ENCODE results near the gene MEA1.
"Not testable (repeated sequence)": the region's sequence is repeated elsewhere in the genome, so short reads cannot be mapped to it uniquely, and the experiment has no call there.

MEA1 gene
- total RNA-seq = 12.7 to 18.4 (median 15.5) reads per million in 4 donors

DNA sequence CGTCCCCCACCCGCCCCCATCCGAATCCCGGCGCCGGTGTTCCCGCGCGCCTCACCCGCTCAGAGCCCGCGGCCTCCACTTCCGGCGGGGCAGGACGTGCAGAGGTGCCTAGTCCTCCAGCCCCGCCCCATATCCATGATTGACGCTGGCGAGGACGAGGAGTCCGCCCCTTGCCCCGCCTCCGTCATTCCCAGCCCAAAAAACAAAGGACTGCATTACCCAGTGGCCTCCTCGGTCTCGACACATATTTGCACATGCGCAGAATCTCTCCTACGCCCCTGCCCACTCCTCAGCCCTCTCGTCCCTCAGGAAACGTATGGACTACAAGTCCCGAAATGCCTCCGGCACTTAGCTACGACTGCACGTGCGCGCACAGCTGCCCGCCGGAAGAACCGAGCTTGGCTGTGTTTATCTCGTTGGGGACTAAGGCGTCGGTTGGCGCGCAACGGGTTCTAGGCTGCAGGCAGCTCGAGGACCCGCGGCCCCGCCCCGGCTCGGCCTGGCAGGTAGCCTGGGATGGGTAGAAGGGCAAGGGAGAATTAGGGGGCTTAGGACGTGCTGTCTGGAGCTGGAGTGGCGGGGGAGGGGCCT lies at the start of gene MEA1, which contains the start of gene KLHDC3:
MEA1 (minus strand) TSS at position 104 of the 591 bp plus-strand sequence. CDS start 133 bp downstream, outside the sequence.
KLHDC3 (plus strand) TSS at position 407 of the 591 bp plus-strand sequence. CDS start 2,944 bp downstream, outside the sequence.
- peak; percentile 97 to 100 (median 99) for DNase-seq

DNA sequence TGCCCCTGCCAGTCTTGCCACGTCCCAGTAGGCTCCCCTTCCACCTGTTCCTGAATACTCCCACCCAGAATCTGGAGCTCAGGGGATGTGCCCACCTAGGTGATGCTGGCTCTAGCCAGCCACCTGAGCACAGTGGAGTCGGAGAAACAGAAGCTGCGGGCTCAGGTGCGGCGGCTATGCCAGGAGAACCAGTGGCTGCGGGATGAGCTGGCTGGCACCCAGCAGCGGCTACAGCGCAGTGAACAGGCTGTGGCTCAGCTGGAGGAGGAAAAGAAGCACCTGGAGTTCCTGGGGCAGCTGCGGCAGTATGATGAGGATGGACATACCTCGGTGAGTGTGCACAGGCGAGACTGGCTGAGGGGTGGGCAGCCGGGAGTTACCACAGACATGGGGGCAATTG lies 49.1 kb upstream of the MEA1 start:
- no peak for DNase-seq

DNA sequence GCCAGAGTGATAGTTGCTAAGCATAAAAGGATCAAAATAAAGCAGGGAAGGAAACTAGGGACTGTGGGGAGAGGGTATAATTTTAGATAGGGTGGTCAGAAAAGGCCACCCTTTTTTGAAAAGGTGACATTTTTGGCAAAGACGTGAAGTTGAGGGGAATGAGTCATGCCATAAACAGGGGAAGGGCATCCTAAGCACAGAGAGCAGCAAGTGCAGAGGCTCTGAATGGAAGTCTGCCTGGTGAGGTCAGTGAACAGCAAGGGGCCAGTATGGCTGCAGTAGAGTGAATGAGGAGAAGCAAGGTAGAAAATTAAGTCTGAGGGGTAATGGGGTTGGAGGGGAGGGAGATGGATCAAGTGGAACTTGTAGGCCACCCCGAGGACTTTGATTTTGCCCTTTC lies 48.1 kb upstream of the MEA1 start:
- DNase-seq = no peak

DNA sequence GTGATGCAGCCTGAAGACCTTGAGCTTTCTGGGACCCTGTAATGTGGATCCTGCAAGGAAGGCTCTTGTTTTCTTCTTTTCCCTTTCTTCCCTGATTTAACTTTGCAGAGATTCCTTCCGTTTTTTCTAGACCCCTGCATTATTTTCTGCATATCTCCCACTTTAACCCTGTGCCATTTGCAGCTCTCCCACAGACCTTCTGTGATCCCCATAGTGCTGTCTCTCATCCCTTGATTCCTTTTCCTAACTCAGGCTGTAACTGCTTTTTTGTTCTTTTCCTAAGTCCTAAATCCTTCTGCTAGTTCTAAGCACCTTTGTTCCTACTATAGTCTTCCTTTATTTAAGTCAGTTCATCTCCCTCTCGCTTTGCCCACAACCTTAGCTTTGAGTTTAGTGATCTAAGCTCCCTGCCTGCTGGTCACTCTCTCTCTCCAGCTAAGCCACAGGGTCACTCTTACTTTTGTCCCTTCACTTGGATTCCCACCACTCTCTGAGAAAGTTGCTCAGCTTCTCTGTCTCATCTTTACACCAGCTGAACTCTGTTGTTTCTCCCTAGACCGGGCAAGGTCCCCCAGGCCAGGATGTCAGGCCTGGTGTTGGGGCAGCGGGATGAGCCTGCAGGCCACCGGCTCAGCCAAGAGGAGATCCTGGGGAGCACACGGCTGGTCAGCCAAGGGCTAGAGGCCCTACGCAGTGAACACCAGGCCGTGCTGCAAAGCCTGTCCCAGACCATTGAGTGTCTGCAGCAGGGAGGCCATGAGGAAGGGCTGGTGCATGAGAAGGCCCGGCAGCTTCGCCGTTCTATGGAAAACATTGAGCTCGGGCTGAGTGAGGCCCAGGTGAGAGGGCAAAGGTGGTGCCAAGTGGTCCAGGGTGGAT lies 47.2 kb upstream of the MEA1 start:
- no peak for DNase-seq

DNA sequence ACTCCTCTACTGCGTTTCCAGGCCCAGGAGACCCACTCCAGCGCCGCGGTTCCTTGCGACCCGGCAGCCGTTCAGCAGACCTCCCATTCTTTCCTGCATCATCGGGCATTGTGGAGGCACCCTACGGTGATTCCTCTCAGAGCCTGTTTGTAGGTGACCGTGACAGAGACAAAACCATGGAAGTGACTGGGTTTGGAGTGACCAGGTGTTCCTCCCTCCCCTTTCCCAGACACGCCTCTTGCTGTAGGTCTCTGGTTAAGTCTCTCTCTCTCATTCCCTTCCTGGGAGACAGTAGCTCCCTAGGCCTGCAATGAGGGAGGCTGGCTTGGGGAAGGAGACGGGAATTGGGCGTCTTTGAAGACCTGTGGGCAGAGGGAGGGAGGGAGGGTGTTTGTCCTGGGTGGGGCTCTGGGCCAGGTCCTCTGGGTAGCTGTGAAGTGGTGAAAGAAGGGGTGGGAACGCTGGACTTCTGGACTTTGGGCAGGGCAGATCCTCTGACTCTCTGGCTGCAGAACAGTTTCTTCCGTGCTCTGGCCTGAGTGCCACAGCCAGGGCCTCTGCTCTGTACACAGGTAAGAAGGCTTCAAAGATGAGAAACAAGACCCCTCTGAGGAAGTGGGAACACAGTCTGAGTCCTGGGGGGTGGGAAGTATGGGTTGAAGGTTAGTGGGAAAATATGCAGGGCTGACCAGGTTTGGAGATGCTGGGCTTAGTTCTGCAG lies 46.4 kb upstream of the MEA1 start:
- no peak for DNase-seq

DNA sequence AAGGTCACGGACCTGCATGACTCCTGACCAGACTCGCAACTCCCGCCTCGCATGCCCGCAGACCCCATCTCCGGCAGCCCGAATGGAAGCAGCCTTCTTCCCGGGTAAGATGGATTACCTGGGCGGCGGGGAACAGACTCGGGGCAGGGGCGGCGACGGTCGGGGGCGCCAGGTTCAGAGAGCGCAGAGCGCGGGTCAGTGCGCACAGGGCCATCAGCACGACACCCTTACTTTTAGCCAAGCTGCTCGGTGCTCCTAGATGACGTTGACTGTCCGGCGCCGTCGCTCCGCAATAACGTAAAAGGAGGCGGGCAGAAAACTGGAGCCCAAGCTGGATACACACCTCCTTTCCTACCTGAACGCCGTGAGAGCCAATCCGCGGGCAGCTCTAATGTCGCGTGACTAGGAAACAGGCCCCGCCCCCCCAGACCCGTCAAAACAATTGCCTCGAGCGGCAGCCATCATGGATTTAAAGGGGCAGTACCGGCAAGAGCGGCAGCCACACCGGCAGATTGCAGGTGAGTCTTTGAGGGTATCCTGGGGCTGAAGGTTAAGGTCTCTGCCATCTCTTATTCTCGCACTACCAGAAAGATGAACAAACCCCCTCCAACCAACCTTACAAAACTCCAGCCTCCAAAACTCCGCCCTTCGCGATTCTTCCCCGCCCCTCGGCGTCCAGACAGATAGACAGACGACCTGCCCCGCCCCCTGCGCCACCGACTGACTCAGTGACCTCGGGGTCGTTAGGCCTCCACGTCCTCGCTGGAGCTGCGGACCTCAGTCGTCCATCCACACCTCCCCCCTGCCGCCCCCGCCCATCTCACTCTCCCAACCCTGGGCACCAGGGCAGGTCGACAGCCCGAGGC lies 45.7 kb upstream of the MEA1 start, which contains the start of the genes KLC4 and MRPL2:
KLC4 (plus strand) TSS at position 464 of the 866 bp plus-strand sequence. CDS start 1,705 bp downstream, outside the sequence.
MRPL2 (minus strand) TSS at position 267 of the 866 bp plus-strand sequence; CDS start at position 214, 53 bp downstream.
- DNase-seq = peak; percentile 94 to 99 (median 96)

DNA sequence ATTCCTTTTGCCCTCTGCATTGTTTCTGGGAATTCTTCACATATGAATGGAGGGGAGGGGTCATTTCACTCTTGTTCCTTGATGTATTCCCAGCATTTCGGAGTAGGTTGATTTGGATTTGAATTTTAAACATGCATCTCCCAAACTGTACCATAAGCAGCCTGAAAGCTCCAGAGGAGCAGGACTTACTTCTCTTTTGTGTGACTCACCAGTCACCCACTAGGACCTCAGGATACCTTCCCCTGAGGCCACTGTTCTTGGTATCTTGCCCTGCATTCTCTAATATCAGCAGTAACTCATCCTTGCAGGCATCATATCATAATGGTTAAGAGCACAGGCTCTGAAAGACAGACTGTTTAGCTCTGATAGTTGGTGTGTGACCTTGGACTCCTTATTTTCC lies 44.8 kb upstream of the MEA1 start:
- no peak for DNase-seq

DNA sequence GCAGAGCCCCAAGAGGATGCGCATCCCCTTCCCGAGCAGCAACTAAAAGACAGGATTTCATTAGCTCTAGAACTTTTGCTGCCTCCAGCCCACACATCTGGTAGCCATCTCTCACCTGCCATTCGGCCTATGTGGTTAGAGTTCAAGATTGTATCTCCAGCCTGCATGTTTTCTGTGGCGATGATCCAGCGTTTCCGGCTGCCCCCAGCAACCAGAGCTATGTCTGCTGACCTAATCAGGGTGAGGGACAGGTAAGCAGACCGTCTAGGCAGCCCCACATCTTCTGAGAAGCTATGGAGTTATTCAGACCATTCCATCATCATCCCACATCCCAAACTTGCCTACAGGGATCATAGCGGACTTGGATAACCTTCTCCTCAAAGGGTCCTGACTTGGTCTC lies 42.2 kb upstream of the MEA1 start:
- no peak for DNase-seq

DNA sequence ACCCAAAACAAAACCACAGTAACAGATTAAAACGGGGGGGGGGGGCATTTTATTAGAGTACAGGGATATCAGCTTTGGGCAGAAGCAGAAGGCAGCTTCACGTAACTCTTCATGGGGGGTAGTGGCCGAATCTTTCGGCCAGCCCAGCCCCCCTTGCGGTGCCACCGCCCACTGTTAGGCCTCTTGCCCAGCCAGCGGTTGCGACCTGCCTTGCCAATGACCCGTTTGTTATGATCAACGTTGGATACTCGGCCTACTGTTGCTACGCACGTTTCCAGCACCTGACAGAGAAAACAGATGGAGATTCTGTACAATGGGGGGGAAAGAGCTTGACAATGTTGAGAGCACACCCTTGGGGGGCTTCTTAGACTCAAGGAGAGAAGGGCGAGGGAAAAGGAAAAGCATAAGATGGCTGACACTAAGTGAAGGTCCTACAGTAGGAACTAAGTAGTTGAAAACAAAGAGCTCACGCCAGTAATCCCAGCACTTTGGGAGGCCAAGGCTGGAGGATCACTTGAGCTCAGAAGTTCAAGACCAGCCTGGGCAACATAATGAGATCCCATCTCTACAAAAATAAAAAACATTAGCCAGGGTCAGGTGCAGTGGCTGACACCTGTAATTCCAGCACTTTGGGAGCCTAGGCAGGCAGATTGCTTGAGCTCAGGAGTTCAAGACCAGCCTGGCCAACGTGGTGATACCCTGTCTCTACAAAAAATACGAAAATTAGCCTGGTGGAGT lies 40.6 kb upstream of the MEA1 start:
- no peak for DNase-seq

DNA sequence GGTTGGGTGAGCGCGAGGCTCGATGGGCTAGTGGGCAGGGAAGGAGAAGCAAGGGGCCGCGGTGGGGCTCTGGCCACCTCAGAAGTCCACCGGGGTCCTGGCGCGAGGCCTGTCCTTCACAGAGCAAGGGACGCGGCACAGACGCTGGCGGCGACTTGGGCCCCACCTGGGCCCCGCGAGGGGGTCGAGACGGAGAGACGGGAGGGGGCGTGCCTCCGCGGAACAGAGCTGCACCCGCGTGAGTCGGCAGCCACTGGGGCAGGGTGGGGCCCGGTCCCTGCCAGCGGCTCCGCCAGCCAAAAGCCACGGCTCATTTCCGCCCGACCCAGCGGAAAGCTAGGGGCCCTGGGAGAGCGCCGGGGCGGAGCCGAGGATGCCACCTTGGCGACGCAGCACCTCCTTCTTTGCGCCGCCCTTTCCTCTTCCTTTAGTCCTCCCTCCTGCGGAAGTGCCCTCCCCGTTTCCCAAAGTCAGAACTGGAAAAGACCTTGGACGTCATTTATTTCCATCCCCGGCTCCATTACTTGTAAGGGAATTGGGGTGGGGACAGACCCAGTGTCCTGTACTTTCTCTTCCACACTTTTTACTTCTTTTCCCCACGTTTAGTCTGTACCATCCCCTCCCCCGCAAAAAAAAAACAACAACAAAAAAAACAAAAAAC lies 39.9 kb upstream of the MEA1 start, which contains the start of gene CUL7:
CUL7 (minus strand) TSS at position 307 of the 661 bp plus-strand sequence. CDS start 1,063 bp downstream, outside the sequence.
- DNase-seq = peak; percentile 79 to 94 (median 84)

DNA sequence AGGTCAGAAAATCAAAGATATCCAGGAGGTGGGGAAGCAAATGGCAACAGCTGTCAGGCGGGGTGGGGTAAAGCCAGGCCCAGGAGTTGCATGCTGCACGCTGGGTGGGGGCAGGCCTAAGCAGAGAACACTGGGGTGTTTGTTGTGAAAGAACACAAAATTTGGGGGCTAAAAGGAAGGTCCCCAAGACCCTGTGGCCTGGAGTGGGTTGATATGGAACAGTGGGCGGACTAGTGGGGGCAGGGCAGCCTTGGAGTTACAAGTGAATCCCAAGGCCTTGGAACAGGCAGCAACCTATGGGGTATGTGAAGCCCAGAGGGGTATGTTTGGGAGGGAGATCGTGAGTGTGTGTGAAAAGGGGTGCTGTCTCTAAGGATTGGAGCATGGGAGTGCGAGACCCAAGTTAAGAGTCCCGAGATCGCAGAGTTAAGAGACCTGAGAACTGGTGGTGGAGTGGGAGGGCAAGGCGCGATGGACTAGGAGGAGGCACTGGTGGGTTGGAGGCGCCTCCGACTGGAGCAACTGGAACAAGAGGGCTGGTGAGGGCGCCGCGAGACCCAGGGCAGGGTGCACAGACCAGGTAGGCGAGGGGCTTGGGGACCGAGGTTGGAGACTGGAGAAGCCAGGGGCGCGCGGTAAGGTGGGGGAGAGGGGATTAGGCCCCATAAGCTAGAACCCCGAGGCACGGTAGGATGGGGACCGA lies 39.2 kb upstream of the MEA1 start:
- peak in 1 of 5 donors; percentile 18 for DNase-seq

DNA sequence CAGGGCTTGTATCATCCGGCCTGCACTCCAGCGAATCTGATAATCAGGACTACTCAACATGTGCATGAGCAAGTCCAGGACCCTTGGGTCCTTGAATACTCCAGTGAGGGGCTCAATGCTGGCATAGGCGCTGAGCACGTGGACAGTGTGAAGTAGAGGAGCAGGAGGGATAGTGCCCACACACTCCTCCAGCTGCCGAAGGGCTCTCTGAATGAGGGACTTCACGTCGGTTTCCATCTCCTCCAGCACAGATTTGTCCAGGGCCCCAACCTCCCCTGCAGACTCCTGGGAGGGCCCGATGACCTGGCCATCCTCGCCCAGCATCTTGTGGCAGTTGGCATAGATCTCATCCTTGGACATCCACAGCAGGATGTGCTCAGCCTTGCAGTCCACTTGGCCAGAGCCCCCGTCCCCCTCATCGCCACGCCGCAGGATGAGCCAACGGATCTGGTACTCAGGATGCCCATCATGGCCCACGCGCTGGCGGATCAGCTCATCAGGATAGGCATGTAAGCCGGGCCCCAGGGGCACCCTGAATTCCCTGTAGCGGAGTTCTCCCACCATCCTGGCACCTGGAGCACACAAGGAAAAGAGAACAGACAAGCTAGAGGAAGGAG lies 38.6 kb upstream of the MEA1 start:
- no peak for DNase-seq

DNA sequence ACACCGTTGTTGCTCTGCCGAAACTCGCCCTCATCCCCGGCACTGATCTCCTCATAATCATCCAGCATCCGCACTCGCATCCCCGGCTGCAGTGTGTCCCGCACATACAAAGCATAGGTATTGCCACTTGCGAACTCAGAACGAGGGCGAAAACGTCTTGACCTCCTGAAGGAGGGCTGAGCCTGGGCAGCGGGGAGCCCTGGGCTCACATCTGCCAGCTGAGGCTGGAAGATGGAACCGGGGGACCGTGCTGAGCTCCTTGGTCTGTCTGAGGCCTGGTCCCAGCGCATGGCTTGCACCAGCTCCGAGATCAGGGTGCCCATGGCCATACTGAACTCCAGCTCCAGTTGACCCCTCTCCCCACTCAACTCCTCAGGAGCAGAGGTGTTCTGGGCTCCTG lies 37.2 kb upstream of the MEA1 start:
- no peak for DNase-seq

DNA sequence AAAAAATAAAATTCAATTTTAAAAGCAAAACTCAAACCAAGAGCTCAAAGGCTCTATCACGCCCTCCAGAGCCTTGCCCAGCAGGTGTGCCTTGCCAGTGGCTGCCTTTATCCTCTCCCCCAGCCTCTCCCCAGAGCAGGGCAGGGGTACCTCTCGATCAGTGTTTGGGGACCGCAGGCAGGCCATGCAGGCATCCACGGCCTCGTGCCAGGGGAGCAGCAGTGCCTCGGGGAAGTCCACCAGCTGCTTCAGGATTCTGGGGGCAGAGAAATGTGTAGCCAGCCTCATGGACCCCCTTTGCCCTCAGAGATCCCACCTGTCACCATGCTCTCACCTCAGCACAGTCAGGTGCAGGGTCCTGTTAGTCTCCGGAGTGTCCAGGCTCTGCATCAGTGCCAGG lies 34.3 kb upstream of the MEA1 start:
- DNase-seq = no peak

DNA sequence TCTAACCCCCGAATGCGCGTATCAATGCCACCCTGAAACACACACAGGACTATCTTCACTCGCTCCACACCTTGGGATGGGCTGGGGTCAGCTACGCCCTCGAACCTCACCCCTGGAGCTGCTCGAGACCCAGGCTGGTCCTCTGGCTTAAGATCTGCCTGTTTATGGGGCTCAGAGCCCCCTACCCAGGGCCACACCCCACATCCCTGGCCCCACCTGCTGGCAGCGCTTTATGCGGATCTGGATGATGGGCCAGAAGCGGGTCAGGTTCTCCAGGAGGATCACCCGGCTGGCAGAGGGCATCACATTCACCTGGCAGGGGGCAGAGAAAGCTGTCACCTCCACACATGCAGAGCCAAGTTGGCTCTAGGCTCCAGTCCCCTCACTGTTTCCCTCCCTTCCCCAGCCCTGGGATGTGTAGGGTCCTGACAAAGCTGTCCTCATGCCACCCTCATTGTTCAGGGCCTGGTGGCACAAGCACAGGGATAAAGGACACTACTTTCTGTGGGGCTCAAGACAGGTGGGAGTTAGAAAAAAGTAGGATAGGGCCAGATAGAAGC lies 31.7 kb upstream of the MEA1 start:
- no peak for DNase-seq

DNA sequence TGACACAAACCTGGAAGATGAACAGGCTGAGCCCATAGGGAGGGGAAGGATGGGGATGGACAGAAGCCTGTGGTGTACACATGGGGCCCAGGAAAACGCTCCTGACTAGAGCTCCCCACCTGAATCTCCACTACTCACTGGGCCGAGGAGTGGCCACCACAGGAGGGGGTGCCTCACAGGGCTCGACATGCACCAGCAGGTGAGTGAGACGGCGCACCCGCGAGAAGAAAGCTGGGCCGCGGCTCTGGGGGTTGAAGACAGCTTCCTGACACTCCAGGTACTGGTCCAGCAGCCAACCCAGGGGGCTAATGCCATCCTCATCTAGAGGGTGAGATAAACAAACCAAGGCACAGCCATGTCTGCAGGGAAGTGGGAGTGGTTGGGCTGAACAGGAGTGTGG lies 29.6 kb upstream of the MEA1 start:
- DNase-seq = no peak

DNA sequence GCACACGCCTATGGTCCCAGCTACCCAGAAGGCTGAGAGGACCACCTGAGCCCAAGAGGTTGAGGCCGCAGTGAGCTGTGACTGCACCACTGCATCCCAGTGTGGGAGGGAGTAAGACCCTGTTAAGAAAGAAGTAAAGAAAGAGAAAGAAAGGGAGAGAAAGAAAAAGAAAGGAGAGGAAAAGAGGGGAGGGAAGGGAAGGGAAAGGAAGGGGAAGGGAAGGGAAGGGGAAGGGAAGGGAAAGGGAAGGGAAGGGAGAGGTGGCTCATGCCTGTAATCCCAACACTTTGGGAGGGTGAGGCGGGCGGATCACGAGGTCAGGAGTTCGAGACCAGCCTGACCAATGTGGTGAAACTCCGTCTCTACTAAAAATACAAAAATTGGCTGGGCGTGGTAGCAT lies 27.7 kb upstream of the MEA1 start:
- DNase-seq = not testable (repeated sequence)

DNA sequence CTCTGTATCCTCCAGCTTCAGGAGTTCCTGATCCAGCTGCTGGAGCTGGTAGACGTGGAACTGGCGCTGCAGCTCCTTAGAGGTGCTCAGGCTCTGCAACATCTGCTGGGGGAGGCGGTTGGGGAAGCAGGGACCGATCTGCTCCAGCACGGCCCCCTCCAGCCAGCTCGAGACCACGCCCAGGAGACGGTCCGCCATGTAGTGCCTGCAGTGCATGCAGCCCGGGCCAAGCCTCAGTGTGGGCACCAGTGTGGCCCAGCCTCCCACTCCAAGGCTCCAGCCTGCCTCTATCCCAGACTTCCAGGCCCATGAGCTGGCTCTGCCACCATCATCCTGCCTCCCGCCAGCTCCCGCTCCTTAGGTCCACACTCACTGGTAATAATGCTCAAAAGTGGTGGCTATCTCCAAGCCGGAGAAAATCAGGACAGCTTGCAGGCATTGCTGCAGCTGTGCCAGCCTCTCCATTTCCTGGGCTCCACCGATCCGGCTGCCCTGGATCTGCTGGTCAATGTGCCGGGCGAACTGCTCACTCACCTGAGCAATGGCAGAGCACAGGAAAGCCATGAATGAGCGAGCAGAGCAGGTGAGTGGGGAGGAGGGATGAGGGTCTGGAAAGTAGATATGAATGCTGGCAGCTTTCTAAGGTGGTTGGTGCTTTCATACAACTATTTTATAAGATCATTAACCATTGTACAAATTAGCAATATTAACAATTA lies 27.0 kb upstream of the MEA1 start:
- no peak for DNase-seq
